NCI-H1092 treated with DMSO at 0.1 percent for 48 hours (cell line): Measurements from ENCODE around the gene MAOA.
"Not testable (repeated sequence)": the region's sequence is repeated elsewhere in the genome, so short reads cannot be mapped to it uniquely, and the experiment has no call there.

Experiments used
- DNase-seq: peaks from one replicate; lab custom pipeline; 2025; lab: John Stamatoyannopoulos, UW

MAOA gene

DNA sequence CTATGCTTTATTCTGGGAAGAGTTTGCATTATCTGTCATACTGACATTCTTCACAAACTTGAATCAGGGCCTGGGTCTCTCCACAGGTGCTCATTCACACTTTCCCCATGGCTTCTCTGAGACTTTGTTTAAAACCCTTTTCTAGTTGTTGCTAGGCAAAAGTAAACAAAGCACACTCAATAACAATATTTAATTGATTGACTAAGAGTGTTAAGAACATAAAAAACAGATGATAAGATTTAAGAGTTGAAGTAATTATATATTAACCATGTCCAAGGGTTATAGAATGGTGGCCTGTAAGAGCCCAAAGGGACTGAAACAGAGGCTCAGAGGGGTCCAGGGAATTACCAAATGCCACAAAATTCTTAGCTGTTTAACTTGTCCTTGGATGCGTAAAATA, 7.1 kb downstream of the MAOA start:
- no peak for DNase-seq

DNA sequence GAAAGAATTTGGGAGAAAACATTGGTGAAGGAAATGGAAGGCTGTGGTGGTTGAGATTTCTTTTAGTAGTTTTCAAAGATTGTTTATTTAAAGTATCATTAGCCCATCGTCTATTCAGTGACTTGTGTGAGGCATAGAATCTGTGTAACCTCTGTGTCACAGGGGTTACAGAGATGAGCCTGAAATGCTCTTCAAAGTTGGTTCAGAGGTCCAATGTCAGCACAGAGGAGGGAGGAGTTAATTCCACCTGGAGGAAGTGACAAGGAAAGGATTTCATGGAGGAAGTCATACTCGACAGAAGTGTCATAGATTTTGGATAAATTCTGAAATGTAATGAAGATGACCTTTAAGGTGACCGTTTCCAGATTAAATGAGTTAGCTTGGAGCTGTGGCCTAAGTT, 8.2 kb downstream of the MAOA start:
- DNase-seq = no peak

DNA sequence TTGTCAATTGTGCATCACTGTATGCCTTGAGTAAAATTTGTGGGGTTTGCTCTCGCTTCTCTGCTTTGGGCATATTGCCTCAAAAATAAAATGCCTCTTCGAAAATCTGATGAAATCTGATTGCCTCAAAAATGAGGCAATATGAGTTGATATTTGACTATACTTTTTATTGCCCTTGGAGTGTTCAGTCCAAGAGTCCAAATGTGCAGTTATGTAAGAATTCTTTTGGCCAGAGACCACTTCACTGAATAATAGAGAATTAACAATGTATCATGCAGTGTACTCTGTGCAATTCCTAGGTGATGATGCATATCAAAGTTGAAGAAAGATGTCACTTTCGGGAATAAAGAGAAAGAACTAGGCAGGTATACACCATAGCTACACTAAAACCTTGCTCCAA, 8.6 kb downstream of the MAOA start:
- no peak for DNase-seq

DNA sequence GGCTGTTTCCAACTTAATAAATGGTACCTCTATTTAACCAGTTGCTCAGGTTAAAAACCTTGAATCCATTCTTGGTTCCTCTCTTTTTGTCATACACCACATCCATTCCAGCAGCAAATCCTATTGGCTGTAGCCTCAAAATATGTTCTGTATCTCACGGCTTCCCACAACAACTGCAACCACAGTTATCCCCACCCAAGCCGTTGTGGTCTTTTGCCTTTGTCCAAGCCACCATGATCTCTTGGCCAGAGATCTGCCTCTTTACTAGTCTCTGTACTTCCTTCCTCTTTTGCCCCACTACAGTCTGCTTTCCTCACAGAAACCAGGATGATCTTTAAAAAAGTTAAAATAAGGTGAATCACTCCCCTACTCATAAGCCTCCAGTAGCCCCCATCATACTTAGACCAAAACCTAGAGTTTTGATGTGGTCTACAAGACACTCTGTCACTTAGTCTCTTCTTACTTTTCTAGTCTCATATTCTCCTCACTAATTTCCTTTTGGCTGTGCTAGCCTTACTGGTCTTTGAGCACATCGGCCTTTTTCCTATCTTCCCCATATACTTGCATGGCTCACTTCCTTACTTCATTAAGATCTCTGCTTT, 10.3 kb downstream of the MAOA start:
- DNase-seq = no peak

DNA sequence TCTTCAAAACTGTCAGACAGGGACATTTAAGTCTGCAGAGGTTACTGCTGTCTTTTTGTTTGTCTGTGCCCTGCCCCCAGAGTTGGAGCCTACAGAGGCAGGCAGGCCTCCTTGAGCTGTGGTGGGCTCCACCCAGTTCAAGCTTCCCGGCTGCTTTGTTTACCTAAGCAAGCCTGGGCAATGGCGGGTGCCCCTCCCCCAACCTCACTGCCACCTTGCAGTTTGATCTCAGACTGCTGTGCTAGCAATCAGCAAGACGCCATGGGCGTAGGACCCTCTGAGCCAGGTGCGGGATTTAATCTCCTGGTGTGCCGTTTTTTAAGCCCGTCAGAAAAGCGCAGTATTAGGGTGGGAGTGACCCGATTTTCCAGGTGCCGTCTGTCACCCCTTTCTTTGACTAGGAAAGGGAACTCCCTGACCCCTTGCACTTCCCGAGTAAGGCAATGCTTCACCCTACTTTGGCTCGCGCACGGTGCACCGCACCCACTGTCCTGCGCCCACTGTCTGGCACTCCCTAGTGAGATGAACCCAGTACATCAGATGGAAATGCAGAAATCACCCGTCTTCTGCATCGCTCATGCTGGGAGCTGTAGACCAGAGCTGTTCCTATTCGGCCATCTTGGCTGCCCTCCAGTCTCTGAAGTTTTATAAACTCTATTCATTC, 20.0 kb downstream of the MAOA start:
- not testable (repeated sequence) for DNase-seq

DNA sequence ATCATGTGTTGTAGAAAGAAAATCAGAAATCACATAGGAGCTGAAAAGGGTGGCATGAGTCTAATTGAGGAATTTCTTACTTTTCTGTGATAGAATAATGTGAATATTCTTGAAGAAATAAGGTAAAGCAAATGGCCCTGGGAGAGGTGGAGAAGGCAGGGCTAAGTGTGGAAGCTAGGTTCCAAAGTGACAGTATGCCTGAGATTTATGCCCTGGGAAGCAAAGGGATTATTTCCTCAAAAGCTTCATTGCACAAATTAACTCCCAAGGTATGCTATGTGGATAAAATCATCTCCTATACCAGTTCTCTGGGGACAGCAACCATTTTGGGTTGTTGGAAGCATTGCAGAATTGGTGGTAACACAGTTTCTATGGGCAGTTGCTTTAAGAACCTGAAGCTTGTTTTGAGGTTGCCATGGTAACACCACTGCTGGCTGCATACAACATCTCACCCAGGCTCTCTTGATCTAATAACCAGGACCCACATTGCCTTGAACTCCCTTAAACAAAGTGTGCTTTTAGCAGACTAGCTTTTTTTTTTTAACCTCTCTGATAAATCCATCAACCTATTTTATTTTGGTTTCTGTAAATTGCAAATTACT, 21.0 kb downstream of the MAOA start:
- no peak for DNase-seq

DNA sequence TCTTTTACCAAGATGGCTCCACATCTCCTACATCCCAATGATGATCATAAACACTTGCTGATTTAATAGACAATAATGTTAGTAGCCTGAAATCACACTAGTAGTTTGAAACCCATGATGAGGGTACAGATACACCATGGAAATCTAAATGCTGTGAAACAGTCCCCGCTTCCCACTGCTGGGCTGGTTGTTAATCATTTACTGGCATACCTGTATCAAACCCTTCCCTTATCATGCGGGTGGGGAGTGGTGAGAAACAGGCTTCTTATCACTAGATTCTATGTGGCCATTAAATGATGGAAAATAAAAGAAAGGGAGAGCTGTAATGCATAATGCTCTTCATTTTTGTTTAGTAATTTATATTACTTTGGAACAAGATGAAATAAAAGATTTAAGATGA, 21.9 kb downstream of the MAOA start:
- no peak for DNase-seq

DNA sequence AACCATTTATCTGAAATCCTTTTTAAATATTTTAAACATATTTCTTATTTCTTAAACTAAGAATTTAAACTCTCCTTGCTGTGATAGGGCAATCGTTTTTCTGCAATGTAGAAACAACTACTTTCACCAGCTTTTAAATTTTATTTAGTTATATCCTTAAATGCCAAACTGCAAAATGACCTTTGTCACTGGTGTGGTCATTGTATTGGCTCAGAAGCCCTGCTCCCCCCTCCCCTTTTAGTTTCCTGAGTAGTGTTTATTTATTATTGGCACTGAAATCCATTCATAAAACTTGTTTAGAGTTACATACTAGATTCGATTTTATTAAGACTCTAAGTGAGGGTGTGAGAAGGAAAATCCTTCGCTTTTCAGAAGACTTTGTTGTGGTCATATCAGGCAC, 23.0 kb downstream of the MAOA start:
- DNase-seq = no peak

DNA sequence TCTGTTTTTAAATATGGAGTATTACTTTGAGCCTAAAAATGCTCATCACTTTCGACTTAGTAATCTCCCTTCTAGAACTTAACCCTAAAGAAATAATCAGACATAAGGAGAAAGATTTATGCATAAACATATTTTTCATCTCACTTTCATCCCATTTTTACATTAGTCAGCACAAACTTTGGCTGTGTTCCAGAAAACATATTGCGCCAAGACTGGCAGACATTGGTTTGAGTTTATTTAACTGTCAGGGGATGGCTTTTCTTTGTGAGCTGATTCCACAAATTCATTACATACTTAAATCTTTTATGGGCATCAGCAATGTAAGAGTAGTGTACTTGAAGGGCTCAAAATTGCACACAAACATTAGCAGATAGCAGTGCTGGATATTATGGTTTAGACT, 23.7 kb downstream of the MAOA start:
- DNase-seq = no peak

DNA sequence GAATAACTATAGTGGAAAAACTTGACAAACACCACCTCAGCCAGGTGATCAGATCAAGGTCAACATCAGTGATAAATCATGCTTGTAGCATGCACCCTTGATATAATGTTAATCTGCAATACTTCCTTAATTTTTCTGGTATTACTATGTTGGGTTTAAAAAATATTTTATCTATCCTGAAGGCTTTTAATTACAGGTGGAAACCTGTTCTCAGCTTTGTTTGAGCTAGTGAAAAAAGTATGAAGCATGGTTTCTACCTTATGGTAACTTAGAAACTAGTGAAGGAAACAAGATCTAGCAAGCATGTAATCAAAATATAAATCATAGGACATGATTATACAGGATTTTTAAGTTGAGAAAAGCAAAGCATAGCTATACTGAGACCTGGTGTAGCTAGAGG, 26.6 kb downstream of the MAOA start:
- no peak for DNase-seq

DNA sequence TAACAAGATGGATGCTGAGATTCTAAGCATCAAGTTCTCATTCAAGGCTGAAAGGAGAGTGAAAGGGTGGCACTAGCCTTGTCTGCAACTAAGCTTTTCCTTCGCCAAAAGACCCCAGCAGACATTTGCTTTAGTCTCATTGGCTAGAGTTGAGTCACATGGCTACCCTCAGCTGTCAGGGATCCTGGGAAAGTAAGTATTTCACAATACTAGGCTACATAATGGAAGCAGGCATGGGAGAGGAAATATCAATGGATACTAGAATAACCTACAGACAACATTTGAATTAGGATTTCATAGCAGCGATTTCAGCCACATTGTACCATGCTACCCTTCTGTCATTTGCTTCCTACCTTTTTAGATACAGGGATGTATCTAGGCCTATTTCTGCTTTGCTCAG, 29.1 kb downstream of the MAOA start:
- DNase-seq = no peak

DNA sequence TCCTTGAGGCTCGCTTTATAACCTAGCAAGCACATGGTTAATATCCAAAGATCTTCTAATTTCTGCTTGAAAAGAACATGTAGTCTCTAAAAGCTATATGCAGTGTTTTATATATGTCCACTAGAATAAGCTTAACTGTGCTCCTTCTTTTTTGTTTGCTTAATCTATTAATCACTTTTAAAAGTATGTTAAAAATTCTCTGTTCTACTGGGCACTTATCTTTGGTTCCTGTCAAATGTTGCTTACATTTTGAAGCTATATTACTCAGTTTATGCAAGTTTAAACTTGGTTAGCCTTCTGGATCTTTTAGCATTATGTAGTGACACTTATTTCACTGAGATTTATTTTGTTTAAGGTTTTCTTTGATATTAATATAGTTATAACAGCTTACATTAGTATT, 32.5 kb downstream of the MAOA start:
- no peak for DNase-seq

DNA sequence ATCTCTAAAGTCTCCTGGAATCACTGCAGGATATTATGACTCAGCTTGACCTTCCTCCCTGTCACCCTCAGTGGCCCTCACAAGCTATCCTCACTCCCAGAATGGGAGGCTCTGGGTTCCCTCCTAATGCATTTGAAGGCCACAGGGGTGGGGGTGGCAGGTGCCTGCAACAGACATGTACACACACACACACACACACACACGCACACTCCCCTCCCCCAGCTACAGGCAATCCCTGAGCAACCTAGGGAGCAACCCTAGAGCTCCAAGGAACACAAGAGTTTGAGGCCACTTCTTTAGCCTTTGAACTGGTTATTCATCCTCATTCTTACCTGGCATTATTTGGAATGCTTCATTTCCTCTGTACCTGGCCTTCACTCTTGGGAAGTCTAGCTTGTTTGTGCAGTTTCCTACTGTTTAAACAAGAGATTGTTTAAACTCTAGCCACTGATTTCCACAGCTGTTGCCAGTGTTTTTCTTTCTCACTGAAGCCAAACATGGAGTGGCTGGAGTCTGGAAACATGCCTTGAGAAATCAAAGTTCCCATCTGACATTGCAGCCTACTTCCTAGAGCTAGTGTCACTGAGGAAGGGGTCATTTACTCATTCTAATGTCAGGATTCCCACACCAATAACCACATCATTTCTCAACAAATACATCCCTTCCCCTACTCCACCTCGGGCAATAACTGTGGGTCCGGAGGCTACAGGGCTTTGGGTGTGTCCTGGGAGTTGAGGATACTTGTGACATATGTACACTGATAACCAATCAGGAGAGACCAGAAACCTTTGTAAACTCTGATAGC, 37.7 kb downstream of the MAOA start:
- DNase-seq = peak; percentile 26

DNA sequence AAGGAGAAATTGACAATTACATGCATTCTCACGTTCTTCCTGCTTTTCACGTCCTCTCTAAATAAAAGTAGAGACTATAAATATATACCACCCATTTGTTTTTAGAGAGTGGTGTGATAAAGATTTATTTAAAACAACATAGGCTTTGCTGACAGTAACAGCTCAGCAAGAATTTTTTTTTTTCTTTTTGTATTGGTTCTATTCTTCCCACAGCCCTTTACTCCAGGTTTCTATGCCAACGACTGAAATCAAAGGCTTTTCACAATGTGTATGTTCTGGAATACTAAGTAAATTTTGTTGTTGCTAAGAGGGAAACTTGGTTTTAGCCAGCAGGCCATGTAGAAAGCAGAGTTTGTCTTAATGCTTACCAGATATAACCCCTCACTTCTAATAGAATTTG, 43.4 kb downstream of the MAOA start:
- no peak for DNase-seq

DNA sequence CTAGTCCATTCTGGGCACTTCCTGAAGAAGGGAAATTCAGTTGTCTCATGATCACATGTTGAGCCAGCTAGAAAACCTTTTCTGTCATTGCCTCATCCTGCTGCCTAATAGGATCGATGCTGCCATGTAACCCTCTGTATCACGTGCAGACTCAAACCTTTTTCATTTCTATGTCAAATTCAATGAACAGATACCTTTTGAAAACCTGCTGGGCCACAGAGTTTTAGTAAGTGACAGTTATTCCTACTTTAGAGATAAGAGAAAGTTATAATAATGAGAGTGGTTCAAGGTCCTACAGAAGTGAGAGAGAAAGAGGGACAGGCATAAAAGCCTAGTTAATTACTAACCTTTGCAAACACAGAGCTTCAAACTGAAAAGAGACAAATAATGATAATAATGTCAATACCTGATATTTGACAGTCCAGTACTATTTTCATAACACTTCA, 46.0 kb downstream of the MAOA start:
- no peak for DNase-seq

DNA sequence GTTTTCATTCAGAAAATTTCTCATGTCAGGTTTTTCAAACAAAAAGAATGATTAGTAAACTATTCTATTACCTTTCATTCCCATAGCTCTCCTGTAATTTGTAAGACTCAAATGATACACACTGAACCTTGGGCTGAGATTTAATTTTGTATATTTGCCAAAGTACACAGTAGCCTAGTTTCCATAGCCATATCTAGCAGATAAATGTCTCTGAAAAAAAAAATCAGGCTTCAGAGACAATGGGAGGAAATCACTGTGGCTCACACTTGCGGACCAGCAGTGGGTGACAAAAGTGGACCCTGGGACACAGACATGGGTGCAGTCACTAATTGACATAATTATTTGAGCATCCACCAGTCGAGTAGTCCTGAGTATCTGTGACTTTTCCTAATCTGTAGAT, 46.6 kb downstream of the MAOA start:
- peak; percentile 1 for DNase-seq

DNA sequence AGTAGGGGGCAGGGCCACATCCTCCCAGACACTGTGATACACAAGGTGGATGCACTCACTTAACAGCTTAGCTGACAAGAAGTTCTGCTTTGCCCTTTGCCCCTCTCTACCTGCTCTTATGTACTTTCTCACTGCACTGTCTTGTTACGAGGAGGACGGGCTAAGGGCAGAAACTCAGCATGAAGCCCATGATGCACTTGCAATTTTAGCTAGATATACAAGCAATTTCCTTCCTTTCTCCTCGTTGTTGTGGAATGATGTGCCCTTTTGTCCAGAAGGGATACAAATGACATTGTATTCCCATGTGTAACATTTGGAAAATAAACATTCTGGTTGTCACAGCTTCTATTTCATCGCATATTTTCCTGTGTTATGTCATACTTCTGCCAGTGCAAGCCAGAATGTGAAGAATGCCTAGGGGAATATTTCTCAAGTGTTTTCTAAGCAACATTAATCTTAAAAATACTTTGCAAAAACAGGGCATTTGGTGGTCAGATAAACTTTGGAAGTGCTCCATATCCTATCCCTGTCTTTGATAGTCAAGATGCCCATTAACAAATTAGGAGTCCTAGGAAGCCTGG, 47.2 kb downstream of the MAOA start:
- DNase-seq = no peak

DNA sequence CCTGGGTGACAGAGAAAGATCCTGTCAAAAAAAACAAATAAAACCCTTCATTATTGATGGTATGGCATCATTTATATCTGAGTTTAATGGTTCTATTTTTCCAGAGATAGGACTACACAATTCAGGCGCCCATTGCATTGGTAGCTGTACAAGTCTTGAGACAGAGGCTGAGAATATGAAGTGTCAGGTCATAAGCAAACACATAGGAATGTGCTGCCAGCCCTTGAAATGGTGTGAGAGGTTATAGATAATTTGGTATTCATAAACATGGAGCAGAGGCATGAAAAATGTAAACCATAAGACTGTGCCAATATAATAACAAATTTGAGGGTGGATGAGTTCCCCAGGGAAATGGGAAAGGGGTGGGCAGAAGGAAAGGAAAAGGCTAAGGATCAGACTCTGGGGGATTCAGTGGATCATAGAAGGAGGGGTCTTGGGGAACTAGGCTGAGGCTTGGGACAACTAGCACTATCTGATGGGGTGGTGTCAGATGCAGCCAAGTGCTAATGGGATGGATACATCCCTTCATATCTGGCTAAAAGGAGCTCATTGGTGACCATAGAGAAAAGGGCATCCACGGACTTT, 50.8 kb downstream of the MAOA start:
- DNase-seq = no peak

DNA sequence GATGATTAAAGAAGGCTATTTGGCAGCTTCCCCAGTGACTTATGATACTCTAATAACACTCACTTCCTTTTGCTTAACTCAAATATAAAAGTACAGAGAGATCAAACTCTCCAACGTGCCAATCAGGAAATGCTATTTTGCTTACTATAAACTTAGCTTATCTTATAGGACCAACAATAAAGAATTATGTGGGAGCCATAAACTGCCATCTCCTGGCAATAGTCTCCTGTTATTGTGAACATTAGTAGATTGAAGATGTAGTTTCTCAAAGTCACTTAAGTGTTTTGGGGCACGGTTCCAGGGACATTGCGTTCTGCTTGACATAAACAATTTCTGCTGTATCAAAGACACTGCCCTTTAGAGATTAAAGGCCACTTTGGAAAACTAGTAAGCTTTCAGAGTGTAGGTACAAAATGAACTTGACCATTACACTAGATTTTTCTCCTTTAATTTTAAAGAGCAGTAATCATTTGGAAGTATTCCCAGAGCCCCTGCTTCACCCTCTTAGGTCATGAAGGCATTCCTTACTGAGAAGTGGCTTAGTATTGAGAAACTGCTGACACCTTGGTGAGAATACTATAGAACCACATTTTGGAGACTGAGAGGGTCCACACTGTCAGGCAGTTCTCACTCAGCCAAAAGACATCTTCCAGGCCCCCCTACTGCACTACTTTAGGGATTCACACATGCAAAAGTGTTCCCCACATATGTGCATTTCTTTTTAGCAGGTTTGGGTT, 51.9 kb downstream of the MAOA start:
- DNase-seq = no peak

DNA sequence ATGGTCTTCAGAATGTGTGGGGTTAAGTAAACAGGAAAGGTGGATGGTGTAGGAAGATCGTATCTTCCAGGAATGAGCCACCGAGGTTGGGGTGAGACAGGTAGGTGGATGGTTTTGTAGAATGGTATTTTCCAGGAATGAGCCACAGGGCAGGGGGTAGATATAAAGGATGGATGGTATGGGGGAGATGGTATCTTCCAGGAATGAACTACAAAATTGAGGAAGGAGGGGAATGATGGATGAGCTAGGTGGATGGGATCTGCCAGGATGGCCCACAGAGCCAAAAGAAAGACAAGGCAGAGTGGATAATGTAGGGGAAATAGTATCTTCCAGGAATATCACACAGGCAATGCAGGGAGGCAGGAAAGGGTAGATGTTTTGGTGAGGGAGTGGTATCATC, 60.0 kb downstream of the MAOA start:
- no peak for DNase-seq

DNA sequence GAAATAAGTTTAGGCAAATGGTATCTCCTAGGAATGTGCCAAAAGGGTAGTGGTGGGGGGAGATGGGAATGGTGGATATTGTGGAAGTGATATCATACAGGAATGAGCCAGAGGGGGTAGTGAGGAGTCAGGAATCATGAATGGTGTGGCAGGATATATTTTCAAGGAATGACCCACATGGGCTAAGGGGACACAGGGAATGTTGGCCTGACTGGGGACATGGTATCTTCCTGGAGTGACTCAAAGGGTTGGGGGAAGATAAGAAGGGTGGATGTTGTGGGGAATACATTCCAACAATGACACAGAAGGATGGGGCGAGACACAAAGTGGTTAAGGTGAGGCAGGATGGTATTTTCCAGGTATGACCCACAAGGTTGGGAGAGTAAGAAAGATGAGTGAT, 60.6 kb downstream of the MAOA start:
- DNase-seq = no peak

DNA sequence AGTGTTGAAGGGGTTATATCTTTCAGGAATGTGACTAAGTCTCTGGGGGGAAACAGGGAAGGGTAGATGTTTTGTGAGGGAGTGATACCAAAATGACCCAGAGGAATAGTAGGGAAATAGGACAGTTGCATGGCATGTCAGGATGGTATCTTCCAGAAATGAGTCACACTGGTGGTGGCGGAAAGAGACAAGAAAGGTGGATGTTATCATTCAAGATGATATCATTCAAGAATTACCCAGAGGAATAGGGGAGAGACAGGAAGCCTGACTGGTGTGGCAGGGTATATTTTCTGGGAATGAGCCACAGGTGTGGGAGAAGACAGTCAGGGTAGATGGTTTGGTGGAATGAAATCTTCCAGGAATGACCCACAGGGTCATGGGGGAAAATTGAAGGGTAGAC, 61.1 kb downstream of the MAOA start:
- DNase-seq = no peak
